Hepatic stellate cell (primary cell): ENCODE data around the gene DPP6.

Experiments used
- DNase-seq: peaks from one replicate; pipeline ENCODE4 v3.0.0; 2011; ENCODE audit warnings: low spot score

Gene DPP6

DNA sequence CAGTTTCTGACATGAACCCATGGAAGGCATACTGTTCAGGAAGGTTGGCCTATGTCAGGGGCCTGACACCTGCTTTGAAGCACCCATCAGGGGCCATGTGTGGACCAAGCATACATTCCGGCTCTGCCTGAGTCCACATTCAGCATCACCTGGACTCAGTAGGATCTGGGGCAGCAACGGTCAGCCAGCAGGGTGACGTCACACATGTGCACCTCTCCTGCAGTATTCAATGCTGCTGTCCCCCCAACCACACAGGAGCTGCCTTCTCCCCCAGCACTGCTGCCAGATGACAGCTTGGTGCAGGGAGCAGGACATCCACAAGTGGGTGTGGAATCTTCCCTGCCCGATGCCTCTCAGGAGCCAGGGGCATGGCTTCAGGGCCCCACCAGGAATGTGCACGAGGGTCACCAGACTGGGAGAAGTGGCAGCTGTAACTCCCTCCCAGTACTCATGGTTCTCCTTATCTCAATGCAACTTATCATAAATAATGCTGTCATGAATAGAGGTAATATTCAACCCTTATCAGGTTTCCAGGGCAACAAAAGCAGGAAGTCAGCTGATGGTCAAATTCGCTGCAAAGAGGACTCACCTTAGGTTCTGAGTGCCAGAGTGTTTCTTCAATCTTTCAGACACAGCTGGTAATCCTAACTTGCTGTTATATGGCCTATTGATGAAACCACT, 657.8 kb downstream of the DPP6 start:
- DNase-seq: no peak

GRCh38 chr7:154720016-154720415, 667.8 kb downstream of the DPP6 start:
- DNase-seq: no peak

DNA sequence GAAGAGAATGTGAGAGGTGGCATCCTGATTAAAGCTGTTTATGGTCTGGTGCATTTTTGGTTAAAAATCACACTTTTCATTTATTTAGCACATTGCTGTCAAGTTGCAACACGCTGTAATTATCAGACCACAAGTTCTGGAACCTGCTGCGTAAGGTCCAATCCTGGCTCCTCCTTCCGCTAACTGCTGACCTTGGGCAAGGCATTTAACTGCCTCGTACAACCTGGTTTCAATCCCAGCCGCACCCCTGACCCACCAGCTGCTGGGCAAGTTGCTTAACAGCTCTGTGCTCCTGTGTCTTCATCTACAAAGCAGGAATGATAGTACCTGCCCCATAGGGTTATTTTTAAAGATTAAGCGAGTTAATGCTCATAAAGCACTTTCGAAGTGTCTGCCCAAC, 668.9 kb downstream of the DPP6 start:
- DNase-seq: no peak

DNA sequence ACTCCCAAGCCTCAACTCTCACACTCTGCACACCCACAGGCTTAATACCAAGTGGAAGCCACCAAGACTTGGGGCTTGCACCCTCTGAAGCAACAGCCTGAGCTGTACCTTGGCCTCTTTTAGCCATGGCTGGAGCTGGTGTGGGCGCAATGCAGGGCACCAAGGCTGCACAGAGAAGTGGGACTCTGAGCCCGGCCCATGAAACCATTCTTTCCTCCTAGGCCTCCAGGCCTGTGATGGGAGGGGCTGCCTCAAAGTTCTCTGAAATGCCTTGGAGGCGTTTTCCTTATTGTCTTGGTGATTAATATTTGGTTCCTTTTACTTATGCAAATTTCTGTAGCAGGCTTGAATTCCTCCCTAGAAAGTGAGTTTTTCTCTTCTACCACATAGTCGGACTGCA, 674.2 kb downstream of the DPP6 start:
- DNase-seq: no peak

DNA sequence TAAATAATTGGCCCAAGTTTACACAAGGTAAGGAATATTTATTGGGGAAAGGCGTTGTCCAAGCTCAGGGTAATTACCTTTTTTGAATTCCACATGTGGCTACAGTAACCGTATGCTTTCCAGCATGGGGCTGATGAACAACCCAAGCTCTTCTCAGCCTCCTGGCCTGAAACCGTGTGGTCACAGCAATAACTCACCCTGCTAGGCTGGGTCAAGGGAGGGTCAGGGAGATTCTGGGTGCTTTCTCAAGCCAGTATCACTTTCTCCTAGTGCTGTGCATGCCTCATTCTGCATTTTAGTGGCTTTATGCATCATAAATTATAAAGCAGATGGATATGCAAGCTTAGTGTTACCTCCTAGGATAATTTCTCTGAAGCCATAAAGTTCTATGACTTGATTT, 676.9 kb downstream of the DPP6 start:
- no peak for DNase-seq

- DNase-seq: no peak
Observed at GRCh38 chr7:154735766-154736165, 683.6 kb downstream of the DPP6 start.

GRCh38 chr7:154736389-154736788, 684.2 kb downstream of the DPP6 start:
- DNase-seq: no peak

DNA sequence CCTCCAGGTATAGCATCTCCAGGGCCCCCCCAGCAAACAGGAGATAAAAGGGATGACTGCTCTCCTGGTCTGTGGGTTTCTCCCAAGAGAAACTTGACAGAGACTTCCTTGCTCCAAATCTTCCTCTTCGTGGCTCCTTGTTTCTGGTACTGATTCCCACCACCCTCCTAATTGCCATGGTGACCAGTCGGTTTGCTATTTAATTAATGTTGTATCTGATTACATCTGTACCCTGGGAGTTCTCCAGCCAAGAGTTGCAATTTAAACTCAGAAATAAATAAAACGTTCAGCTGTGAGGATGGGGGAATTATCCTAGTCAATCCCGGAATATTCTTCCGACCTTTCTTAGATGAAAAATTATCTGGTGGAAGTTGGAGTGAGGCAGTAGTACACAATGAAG, 686.0 kb downstream of the DPP6 start:
- DNase-seq: no peak

- DNase-seq: no peak
Observed at GRCh38 chr7:154741131-154741530, 688.9 kb downstream of the DPP6 start.

- DNase-seq: no peak
Observed at GRCh38 chr7:154743206-154743605, 691.0 kb downstream of the DPP6 start.

DNA sequence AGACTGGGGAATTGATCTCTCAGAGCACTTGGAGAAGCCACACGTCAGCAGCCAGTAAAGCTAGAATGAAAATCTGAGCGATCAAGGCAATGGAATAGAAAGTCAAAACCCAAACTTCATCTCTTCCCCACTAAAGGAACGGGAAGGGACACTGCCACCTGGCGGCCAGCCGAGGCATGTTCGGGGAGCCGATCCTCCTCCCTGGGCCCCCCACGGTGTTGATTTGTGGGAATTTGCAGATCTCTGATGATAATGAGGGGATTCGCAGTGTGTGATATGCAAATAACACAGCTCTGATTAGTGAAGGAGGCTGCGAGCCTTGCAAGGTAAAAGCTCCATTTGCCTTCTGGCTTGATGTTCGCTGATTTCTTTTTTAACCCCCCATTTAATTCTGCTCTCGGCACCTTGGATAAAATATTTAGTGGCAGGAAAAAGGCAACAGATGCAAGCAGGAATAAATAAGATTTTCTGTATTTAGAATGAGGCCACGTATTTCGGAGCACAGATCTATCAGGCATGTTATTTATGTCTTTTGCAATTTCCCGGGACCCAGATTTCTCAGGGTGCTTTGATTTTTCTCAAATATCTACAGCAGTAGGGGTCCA, 692.2 kb downstream of the DPP6 start:
- DNase-seq: peak; percentile 18

DNA sequence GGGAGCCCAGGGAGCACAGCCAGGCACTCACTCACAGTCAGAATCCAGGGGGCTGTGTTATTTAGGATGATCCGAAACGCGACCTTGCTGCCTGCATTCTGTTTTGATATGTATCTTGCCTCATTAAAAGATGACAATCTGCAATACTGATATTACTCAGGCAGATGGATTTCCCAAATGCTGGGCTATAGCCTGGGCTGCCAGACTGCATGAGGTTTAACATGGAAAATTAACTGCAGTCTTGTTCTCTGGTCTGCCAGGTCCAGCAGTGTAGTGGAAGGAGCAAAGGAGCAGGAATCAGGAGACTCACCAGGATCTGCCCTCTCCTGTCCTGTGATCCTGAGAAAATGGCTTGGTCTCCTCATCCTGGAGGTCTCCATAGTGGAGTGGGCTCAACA, 692.7 kb downstream of the DPP6 start:
- DNase-seq: no peak

- no peak for DNase-seq
Observed at GRCh38 chr7:154746571-154747360, 694.6 kb downstream of the DPP6 start.

GRCh38 chr7:154748089-154748786, 696.0 kb downstream of the DPP6 start:
- no peak for DNase-seq

DNA sequence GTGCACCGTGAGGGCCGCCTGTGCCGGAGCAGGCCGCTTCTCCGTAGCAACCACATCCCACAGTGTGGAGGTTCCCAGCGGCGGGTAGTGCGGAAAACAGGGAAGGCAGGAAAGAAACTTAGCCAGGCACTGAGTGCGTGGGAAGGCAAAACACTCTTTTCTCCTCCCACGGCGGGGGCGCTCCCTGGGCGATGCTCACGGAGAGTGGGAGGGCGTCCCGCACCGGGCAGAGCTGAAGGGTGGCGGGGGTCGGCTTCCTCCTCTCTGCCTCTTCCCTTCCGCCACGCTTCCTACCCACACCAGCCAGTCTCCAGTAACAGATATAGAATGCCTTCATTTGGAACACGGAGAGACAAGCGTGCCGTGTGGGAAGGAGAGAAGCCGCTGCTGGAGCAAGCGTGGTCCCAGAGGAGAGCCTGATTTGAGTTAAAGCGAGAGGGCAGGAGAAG, 698.2 kb downstream of the DPP6 start:
- DNase-seq: no peak

DNA sequence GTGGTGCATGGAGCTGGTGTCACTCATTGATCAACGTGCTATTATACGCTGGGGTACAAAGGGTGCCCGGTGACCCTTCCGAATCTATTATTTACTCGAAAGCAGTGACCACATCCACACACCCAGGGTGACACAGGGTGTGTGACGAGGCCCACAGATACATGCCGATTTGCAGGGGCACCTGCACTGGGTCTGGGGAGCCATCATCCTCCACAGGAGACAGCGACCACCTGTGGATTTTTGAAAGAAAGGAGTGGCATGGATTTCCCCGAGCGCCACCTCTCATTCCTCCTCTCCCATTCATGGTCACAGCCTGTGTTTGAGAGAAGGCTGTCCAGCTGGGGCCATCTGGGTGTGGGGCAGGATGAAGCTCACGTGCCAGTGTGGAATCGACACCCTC, 701.0 kb downstream of the DPP6 start:
- no peak for DNase-seq

GRCh38 chr7:154757756-154758155, 705.6 kb downstream of the DPP6 start:
- DNase-seq: no peak

GRCh38 chr7:154759989-154760388, 707.8 kb downstream of the DPP6 start:
- DNase-seq: no peak

DNA sequence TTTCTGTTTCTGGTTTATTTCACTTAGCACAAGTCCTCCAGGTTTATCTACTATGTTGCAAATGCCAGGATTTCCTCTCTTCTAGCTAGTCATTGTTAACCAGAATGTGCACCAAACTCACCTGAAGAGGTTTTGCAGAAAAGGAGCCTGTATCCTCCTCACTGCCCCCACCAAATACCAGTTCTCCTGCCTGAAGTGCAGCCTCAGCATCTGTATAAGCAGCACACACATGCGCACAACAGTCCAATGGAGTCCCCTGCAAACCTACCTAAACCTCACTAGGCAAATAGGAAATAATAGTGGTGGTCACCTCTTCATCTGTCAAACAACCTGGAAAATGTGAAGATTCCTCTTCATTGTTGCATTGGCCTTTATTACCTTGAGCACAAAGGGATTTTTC, 712.9 kb downstream of the DPP6 start:
- DNase-seq: no peak

DNA sequence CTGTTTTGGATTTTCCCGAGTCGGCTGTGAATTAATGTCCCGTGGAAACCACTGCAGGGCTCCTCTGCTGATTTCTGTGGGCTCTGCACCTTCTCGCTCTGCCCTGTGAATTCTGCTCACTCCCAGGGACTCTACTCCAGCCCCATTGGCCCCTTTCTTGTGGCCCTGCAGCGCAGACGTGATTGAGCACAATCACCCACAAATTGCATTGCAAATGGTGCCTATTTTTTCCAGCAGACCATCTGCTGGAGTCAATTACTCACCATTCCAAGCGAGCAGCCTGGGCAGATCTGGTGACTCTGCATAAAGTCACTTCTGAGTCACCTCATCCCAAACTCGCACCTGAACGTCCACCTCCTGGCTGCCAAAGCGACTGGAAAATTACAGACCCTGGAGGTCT, 714.9 kb downstream of the DPP6 start:
- DNase-seq: no peak

DNA sequence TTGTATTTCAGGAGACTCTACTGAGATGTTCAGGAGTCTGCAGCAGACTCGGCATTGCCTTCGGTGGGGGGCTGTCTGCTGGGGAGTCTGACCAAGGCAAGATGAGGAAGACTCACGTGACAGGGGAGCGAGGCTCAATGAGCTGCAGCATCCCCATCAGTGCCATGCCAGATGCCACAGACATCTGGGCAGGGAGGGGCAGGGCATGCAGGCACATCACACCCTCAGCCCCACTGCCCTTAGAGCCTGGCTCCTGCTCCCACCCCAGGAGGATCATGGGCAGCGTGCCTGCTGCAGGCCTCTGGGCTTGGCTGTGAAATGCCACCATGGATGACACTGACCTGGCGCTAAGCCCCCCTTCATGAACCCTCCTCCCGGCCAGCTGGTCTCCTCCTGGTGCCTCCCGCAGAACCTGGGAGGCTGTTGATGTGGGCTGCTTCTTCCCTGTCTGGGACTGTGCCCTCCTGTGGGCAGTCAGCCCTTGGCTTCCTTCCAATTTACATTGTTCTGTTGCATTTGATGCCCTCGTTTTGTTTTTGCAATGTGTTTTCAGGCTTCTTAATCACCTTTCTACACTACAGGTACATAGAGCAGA, 715.7 kb downstream of the DPP6 start:
- DNase-seq: no peak

DNA sequence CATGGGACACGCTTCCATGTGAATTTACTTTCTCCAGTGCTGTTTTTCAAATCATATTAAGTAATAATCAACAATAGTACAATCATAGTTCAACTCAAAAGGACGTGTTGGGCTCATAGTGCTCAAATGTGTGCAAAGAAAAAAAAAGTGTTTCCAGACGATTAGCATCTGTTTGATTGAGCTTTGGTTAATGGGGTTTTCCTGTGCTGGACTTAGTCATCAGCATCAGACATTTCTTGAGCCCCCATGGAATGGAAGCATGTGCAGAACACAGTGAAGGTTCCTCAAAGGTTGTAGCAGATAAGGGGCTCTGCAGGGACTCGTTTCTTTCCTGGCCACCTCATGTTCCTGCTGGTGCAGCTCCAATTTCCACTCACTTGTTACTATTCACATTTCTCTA, 716.8 kb downstream of the DPP6 start:
- no peak for DNase-seq
